Mucosa of rectum (tissue), 2 donors: ENCODE results near the gene RORC.

ENCODE experiments used
- H3K27ac ChIP-seq, 2 donors: one replicate each; pipeline ENCODE4 v1.7.0; 2013; ENCODE audit warnings: inconsistent platforms in 2 of 2, low read depth in 2 of 2, low read length in 2 of 2
- H3K27me3 ChIP-seq, 2 donors: one replicate each; pipeline ENCODE4 v1.7.0; 2013; ENCODE audit warnings: low read length in 2 of 2; ENCODE audit not compliant: control insufficient read depth in 2 of 2, insufficient read depth in 2 of 2
- H3K36me3 ChIP-seq, 2 donors: one replicate each; pipeline ENCODE4 v1.7.0; 2013; ENCODE audit warnings: low read length in 2 of 2; ENCODE audit not compliant: control insufficient read depth in 2 of 2, insufficient read depth in 2 of 2
- H3K4me1 ChIP-seq, 2 donors: one replicate each; pipeline ENCODE4 v1.7.0; 2013; ENCODE audit warnings: low read length in 2 of 2, mild to moderate bottlenecking in 1 of 2; ENCODE audit not compliant: control insufficient read depth in 2 of 2, insufficient read depth in 2 of 2
- H3K4me3 ChIP-seq, 2 donors: one replicate each; pipeline ENCODE4 v1.7.0; 2013; ENCODE audit warnings: low read length in 2 of 2
- H3K9ac ChIP-seq, 2 donors: one replicate each; pipeline ENCODE4 v1.7.0; 2013; ENCODE audit warnings: low read length in 2 of 2, low read depth in 1 of 2, mild to moderate bottlenecking in 1 of 2
- H3K9me3 ChIP-seq, 2 donors: one replicate each; pipeline ENCODE4 v1.7.0; 2013; ENCODE audit warnings: low read length in 2 of 2; ENCODE audit not compliant: control insufficient read depth in 2 of 2
- donor health status: healthy.
- donor health status: Normal muscosa, but diverticular disease.

Gene RORC

DNA sequence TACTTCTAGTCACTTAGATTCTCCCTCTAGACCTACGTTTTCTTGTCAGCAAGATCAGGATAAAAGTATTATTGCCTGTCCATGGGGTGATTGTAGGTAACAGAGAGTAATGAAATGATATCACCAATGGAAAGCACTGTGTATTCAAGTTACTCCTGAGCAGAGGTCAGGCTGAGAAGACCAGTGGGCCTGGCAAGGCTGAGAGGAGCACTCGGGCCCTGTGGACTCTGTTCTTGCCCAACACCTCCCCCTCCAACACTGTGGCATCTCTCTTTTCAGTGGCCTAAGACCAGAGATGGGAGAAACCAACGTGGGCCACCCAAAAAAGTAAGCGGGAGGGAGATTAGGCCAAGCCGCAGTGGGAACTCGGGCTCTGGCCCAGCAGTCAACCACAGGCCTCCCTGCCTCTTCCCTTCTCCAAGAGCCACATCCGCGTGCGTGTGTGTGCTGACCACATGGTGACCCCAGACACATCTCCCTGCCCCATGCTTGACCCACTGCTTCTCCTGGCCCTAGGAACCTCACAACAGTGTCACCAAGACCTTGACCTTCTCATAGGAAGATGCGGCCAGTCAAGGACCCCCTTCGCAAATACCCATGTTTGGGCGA is 12.3 kb downstream of the RORC start:
- H3K4me3 ChIP-seq: no peak overlapping the region

DNA sequence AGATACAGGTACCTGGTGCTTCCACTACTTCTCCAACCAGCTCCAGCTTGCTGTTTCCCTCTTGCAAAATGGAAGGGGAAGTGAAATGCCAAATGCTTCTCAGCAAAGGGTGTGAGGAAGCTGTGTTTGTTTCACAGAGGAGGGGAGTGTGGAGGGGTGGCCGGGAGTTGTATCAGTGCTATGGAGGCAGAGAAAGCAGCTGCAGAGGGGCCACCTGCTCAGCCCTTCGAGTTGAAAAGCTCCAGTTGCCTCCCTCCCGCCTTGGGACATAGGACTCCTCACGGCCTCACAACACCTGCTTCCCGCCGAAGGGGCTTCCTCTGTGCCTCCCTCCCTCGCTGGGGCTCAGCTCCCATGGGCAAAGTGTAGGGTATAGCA is 14.3 kb downstream of the RORC start:
- Histone ChIP-seq H3K36me3 (peaks cover 6 to 13% of the 10 kb centered on the region in 2 donors), H3K9ac (no peak overlapping the region), H3K27me3 (no peaks in the 10 kb centered on the region), H3K4me1 (no peaks in the 10 kb centered on the region), H3K9me3 (no peaks in the 10 kb centered on the region), H3K4me3 (no peak overlapping the region), H3K27ac (no peak overlapping the region)

More for the DNA sequence above, 12.3 kb downstream of the RORC start:
- Histone ChIP-seq H3K9ac (no peak overlapping the region), H3K4me1 (no peaks in the 10 kb centered on the region), H3K27me3 (no peaks in the 10 kb centered on the region), H3K9me3 (no peaks in the 10 kb centered on the region), H3K27ac (no peak overlapping the region), H3K36me3 (peaks cover 4 to 11% of the 10 kb centered on the region in 2 donors)

DNA sequence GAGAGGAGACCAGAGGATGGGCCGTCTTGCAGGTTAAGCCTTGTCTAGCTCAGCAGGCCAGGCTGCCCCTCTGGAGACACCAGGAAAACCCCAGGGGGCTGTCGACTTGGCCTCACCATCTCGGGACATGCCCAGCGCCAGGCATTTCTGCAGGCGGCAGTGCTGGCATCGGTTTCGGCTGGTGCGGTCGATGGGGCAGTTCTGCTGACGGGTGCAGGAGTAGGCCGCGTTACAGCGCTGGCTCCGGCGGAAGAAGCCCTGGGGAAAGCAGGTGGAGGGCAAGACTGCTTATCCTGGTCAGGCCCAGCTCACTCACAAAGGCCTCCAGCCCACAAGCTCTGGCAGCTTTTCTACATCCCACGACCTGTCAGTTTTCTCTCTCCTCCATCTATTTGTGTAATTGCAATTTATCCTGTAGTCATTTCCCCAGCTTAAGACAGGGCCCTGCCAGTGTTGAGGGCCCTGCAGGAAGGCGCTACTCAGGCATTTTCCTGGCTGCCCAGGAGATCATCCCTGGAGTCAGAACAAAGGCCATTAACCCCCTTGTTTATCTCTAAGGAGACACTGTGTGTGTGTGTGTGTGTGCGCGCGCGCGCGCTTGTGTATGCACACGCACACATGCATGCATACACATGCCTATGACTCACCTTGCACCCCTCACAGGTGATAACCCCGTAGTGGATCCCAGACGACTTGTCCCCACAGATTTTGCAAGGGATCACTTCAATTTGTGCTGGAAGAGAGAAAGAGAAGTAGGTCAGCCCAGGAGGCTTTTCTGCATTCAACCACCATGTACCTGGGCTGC is 14.9 kb downstream of the RORC start:
- no peaks in the 10 kb centered on the region for H3K27me3 ChIP-seq
- no peak overlapping the region for H3K27ac ChIP-seq
- peaks cover 6 to 15% of the 10 kb centered on the region in 2 donors for H3K36me3 ChIP-seq
- H3K9ac ChIP-seq: no peak overlapping the region
- no peaks in the 10 kb centered on the region for H3K9me3 ChIP-seq
- no peaks in the 10 kb centered on the region for H3K4me1 ChIP-seq
- no peak overlapping the region for H3K4me3 ChIP-seq

DNA sequence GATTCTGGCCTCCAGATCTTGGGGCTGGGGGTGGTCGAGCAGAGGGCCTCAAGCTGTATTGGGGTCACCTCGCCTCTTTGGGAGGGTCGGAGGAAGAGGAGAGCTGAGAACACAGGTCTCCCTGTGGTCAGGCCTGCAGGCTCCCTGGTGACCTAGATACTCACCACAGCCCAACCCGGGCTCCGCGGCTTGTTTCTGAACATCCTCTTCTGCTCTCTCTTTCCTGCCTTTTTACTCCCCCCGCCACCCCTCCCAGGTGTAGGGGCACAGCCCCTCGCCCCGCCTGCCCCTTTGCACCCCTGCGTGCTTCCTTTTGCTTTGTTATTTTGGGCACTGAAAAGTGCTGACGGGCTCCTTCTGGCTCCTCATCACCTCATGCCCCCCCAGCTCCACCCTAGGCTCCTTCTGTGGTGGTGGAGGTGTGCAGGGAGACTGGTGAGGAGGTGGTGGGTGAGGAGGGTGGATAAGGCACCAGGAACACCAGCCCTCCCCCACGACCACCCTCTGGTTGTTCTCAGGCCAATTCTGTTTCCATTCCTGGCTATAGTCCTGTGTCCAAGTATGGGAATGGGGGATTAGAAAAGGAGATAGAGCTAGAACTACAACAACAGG is 15.8 kb downstream of the RORC start:
- H3K9ac ChIP-seq: no peak overlapping the region
- no peaks in the 10 kb centered on the region for H3K27me3 ChIP-seq
- H3K9me3 ChIP-seq: no peaks in the 10 kb centered on the region
- peaks cover 6 to 13% of the 10 kb centered on the region in 2 donors for H3K36me3 ChIP-seq
- no peak overlapping the region for H3K4me3 ChIP-seq
- no peak overlapping the region for H3K27ac ChIP-seq
- H3K4me1 ChIP-seq: no peaks in the 10 kb centered on the region

DNA sequence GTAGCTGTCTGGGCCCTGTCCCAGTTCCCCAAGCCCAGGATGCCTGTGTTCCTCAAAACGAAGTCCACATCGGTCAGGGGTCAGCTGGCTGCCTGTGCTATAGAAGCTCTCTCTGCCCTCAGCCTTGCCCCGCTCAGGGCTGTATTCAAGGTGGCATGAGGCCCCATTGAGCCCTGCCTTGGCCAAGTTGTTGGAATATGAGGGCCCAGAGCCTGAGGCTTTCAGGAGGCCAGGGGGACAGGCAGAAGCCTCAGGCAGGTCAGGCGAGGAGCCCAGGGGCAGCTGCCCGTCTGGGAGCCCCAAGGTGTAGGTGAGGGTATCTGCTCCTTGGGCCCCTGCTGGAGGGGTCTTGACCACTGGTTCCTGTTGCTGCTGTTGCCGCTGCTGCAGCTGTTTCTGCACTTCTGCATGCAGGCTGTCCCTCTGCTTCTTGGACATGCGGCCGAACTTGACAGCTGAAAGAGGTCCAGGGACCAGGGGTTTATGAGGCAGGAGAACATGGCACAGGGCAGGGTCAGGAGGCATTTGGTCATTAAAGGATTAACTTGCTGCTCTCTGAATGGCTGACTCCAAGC is 16.5 kb downstream of the RORC start:
- Histone ChIP-seq H3K27me3 (no peaks in the 10 kb centered on the region), H3K9ac (no peak overlapping the region), H3K27ac (no peak overlapping the region), H3K36me3 (peaks cover 6 to 13% of the 10 kb centered on the region in 2 donors), H3K4me3 (no peak overlapping the region), H3K4me1 (no peaks in the 10 kb centered on the region), H3K9me3 (no peaks in the 10 kb centered on the region)

DNA sequence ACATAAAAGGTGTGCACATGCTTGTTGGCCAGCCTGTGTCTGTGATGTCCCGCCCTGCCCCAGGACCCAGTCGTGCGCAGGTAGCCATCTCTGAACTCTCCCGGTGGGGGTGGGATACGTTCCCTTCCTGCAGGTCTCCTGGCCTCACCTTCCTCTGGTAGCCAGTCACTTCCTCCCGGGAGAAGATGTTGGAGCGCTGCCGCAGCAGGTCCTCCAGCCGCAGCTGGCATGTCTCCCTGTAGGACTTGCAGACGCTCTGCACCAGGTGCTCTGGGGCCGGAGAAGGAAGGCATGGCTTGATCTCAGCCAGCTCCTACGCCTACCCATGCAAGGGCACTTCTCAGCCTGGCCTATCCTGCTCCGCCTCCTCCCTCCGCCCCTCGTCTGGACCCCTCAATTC is 17.2 kb downstream of the RORC start:
- H3K36me3 ChIP-seq: peaks cover 6 to 14% of the 10 kb centered on the region in 2 donors
- no peaks in the 10 kb centered on the region for H3K9me3 ChIP-seq
- no peak overlapping the region for H3K27ac ChIP-seq
- H3K4me1 ChIP-seq: no peaks in the 10 kb centered on the region
- H3K27me3 ChIP-seq: no peaks in the 10 kb centered on the region
- no peak overlapping the region for H3K4me3 ChIP-seq
- H3K9ac ChIP-seq: no peak overlapping the region

DNA sequence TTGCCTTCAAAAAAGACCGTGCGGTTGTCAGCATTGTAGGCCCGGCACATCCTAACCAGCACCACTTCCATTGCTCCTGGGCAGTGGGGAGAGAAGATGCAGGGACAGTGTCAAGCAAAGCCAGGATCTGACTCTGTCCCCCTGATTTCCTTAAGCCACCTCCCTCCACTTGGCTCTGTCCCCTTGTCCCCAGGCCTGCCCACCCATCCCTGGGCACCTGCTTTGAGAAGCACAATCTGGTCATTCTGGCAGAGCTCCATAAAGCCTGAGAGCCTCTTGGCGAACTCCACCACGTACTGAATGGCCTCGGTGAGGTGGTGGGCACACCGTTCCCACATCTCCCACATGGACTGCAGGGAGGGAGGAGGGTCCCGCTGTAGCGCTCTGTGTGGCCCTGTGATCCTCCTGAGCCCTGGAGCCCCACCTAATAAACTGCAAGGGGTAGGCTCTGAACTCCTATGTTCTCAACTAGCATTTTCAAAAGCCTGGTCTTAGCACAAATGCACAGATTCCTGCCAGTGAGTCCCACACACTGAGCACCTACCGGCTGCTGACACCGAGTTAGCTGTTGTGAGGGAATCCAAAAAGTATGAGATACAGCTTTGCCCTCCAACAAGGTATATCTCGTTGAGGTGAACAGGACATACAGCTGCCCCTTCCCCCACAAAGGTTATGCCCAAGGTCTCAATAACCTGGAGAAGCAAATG is 18.2 kb downstream of the RORC start:
- Histone ChIP-seq H3K27me3 (no peaks in the 10 kb centered on the region), H3K36me3 (peaks cover 6 to 15% of the 10 kb centered on the region in 2 donors), H3K9ac (no peak overlapping the region), H3K9me3 (no peaks in the 10 kb centered on the region), H3K4me3 (no peak overlapping the region), H3K4me1 (no peaks in the 10 kb centered on the region), H3K27ac (no peak overlapping the region)

DNA sequence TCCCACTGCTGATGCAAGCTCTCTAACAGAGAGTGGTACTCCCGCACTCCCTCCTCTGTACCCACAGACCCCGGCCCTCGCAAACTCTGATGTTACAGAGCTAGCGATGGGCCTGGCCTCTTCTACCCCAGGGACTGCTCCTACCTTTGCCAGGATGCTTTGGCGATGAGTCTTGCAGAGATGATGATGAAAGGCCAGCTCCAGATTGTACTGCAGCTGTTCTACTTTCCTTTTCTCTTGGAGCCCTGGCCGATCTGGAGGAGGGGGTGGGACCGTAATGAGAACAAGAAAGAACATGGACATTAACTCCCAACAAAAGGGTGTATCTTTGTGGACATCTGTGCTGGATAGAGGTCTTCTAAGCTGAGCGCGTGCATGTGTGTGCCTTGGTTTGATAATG is 20.4 kb downstream of the RORC start:
- H3K9me3 ChIP-seq: no peaks in the 10 kb centered on the region

DNA sequence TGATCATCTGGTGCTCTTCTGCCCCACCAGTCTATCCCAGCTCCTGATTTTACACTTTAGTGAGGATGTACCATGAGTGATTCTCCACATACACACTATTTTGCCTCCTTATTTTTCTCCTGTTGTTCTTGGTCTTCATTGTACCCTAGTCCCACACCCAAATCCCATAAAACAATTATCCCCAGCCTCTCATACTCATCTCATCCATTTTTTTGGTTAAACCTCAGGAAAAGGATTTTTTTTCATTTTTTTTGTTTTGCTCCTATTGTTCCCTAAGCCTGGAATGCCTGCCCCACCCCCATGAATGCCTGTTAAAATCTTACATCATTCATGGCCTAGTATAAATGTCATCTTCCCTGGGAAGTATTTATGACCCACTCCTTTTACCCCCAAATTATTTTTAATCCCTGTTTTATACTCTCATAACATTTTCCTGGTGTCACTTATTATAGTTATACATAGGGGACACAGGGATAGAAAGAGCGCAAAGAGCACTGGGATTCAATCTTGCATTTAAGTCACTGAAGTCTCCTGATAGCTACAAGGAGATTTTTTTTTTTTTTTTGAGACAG is 21.5 kb downstream of the RORC start:
- no peak overlapping the region for H3K4me3 ChIP-seq
- no peaks in the 10 kb centered on the region for H3K4me1 ChIP-seq
- no peaks in the 10 kb centered on the region for H3K27me3 ChIP-seq
- H3K27ac ChIP-seq: no peak overlapping the region
- H3K9ac ChIP-seq: no peak overlapping the region
- no peaks in the 10 kb centered on the region for H3K9me3 ChIP-seq
- peaks cover 12 to 13% of the 10 kb centered on the region in 2 donors for H3K36me3 ChIP-seq

More for the DNA sequence above, 20.4 kb downstream of the RORC start:
- Histone ChIP-seq H3K27ac (no peak overlapping the region), H3K9ac (no peak overlapping the region), H3K4me3 (no peak overlapping the region), H3K27me3 (no peaks in the 10 kb centered on the region), H3K36me3 (peaks cover 14 to 15% of the 10 kb centered on the region in 2 donors), H3K4me1 (no peaks in the 10 kb centered on the region)
